Erythroblast (primary cell): ENCODE measurements around the gene KAZN.
A peak's percentile ranks its signal among the peaks of the same experiment; 100 is the strongest.

Experiments
- DNase-seq, 2 experiments: peaks; one replicate each; lab custom pipeline; 2025; lab: John Stamatoyannopoulos, UW
- GATA1 ChIP-seq: IDR thresholded peaks from 2 replicates; pipeline ENCODE4 v1.6.1; 2011; ENCODE audit warnings: low read depth, mild to moderate bottlenecking, control low read depth, low read length, moderate library complexity
- POLR2A ChIP-seq: IDR thresholded peaks from 2 replicates; pipeline ENCODE4 v1.6.1; 2011; ENCODE audit warnings: mild to moderate bottlenecking, low read length

The KAZN gene

DNA sequence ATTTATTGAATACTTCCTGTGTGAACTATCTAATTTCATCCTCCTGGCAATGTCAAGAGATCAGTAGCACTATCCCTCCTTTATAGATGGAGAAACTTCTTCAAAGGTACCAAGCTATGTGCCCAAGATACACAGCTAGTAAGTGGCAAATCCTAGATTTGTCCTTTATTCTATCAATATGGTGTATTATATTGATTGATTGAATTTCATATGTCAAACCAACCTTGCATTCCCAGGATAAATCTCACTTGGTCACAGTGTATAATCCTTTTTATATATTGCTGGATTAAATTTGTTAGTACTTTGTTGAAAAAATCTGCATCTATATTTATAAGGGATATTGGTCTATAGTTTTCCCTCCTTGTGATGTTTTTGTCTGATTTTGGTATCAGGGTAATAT lies 506.3 kb downstream of the KAZN start:
- TF ChIP-seq GATA1, result no peak
- no peak for TF ChIP-seq POLR2A
- DNase-seq, result no peak

DNA sequence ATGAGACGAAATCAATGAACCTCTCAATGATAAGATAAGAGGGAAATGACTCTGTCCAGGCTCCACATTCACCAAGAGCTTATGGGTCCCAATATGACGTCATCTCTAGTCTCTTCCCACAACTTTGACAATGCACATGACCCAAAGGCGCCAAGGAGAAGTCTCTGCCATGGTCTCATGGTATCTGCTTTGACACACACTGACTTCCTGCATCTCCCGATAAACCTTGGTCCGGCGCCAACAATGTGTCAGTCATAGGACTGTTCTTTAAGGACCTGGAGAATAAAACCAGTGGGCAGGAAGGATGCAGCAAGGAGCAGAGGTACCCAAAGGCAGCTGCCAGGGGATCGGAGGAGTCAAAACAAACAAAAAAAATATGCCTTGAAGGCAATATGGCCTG lies 508.1 kb downstream of the KAZN start:
- TF ChIP-seq GATA1 (no peak), POLR2A (no peak)
- peak; percentile 22 to 53 for DNase-seq

DNA sequence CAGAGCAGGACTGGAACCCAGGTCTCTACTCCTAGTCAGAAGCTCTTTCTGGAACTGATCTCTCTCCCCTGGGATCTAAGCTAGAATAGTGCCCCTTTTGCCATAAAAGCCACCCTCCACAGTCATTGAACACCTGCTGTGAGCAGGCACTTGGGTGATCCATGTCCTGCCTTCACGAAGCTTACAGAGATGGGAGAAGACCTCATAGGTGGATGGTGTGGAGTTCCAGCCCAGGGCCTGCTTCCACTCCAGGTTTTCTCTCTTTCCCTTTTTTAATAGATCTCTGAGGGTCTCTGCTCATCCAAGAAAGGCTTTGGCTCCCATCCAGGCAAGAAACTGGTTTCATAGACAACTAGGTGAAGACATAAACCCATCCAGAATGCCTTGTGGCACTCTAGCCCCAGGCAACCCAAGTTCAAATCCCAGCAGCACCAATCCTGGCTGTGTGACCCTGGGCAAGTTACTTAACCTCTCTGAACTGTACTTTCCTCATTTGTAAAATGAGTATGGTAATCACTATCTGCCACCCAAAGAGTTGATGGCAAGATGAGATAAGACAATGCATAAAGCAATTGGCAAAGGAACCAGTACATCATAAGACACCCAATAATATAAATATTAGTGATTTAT lies 508.7 kb downstream of the KAZN start:
- DNase-seq, result no peak
- TF ChIP-seq POLR2A (no peak), GATA1 (no peak)

DNA sequence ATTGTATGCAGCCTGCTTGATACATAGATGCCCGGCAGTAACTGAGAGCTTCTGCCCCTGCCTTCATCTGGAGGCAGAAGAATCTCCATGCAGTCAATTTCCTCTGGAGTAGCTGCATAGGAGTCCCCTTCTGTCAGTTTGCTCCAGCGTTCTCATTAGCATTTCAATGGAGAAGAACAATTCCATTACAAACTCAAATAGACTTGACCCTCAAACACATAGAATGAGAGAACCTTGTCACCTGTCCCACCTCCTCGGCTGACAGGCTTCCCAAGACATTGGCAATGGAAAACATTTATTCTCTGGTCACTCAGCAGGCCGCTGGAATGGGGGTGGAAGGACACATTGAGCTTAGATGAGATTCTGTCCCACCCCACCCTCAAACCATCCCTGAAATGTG lies 509.4 kb downstream of the KAZN start:
- TF ChIP-seq GATA1, result no peak
- no peak for TF ChIP-seq POLR2A

DNA sequence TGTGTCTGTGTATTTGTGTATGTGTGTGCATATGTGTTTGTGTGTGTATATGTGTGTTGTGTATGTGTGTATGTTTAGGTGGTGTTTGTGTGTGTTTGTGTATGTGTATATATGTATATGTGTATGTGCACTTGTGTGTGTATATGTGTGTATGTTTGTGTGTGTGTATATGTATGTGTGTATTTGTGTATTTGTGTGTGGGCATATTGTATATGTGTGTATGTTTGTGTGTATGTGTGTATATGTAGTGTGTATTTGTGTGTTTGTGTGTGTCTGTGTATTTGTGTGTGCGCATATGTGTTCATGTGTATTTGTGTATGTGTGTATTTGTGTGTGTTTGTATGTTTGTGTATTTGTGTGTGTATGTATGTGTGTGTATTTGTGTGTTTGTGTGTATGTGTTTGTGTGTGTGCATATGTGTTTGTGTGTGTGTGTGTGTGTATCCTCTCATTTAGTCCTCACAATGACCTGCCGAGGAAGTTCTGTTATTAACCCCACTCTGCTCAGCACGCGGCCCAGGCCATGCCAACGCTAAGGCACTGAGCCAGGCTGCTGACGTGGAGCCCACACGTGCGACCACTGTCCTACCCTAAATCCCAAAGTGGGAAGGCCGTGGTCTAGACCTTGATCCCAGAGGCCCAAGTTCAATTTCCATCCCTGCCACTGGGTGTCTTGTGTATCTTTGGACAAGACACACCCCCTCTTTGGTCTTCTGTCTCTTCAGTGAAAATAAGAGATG lies 511.8 kb downstream of the KAZN start:
- no peak for TF ChIP-seq POLR2A
- TF ChIP-seq GATA1, result no peak
- no peak for DNase-seq

More for the DNA sequence above, 509.4 kb downstream of the KAZN start:
- DNase-seq, result no peak

DNA sequence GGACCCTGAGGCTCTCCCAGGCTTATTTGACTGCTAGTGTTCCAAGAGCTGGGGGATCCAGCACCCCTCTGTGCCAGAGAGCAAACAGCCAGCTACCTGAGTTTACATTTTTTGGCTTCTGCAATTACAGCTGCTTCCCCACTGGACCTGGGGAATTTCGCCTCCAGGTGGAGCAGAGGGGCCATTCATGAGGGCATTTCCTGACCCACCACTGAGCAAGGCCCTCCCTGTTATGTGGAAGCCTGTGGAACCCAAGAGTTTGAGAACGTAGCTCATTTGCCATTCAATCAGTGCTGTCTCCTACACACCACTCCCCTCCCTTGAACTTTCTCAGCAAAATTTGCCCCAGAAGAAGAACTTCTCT lies 512.4 kb downstream of the KAZN start:
- TF ChIP-seq GATA1, result no peak
- no peak for TF ChIP-seq POLR2A
- no peak for DNase-seq

DNA sequence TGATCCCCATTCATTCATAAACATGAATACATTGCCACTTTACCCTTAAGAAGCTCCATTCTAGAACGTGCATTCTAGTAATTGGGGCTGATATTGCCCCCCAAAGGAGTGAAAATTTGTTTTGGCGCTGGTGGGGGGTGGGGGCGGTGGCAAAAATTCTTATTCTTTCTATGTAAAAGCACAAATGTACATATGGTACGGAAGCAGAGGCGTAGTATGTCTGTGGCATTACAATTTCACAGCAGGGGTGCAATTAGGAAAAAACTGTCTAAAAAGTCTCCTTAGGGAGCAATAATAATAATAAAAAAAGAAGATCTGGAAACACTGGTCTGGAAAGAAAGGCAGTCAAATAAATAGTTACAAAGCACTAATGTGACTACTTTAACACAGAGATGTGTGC lies 514.7 kb downstream of the KAZN start:
- no peak for DNase-seq
- TF ChIP-seq GATA1 (no peak), POLR2A (no peak)

DNA sequence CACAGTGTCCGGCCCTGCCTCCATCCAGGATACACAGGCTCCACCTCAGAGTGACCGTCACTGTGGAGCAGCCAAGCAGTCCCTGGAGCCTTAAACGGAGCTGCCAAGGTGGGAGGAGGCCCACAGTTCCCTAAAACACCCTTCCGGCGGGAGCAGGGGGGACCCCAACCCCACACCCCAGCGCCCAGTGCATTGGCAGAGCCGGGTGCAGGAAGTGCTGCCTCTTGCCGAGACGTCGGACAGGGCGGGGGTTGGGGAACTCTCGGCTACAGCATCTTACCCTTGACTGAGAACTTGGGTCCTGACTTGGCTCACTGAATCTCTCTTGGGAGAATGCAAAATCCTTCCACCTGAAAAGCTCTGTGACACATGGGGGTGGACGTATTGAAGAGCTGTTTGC lies 516.4 kb downstream of the KAZN start:
- DNase-seq, result no peak
- no peak for TF ChIP-seq POLR2A
- no peak for TF ChIP-seq GATA1

DNA sequence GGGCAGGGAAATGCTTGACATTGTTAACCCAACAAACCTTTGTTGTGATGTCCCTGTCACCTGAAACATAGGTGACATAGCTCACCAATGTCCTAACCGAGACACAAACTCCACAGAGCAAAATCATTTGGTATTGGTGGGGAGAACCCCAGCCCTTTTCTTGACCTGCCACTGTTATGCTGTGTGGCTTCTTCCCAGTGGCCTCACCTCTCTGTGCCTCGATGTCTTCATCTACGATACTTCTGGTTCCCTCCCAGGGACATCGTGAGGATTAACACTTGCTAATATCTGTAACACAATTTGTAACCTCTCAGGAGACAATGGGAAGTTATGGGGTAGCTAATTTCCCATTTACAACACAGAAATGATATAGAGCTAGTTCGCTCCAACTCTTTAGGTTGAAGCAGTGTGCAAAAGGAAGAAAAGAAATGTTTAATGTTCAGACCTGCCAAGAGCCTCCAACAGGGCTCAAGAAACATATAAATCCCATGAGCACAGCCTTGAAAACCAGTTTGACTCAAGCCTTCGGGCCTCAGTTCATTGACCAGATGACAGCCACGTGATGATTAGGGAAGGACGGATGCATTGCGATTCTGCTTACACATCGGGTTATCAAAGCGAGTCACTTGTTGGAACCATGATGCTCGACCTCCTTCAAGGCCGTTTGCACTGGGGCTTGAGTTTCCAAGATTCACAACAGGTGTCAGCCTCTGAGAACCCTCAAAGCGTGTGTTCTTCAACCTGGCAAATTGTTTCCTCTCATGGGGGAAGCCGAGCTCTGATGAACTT lies 517.3 kb downstream of the KAZN start:
- TF ChIP-seq GATA1 (no peak), POLR2A (no peak)
- no peak for DNase-seq

DNA sequence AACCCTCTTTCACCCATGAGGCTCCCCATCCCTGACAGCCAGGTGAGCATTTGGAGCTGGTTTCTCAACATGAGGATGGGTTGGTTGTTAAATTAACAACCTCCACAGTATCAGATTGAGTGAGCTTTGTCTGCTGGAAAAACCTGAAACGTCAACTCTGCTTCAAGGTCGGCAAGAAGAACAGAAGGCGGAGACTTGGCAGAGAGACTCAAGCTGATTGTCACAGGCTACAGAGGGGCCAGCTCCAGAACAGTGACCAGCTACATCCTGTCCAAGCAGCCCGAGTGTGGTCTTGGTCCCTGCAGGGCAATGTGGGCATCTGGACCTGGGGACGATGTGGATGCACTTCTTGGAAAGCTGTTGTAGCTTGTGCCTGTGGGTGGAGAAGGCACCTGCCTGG lies 518.5 kb downstream of the KAZN start:
- TF ChIP-seq GATA1, result no peak
- no peak for TF ChIP-seq POLR2A
- DNase-seq, result no peak

DNA sequence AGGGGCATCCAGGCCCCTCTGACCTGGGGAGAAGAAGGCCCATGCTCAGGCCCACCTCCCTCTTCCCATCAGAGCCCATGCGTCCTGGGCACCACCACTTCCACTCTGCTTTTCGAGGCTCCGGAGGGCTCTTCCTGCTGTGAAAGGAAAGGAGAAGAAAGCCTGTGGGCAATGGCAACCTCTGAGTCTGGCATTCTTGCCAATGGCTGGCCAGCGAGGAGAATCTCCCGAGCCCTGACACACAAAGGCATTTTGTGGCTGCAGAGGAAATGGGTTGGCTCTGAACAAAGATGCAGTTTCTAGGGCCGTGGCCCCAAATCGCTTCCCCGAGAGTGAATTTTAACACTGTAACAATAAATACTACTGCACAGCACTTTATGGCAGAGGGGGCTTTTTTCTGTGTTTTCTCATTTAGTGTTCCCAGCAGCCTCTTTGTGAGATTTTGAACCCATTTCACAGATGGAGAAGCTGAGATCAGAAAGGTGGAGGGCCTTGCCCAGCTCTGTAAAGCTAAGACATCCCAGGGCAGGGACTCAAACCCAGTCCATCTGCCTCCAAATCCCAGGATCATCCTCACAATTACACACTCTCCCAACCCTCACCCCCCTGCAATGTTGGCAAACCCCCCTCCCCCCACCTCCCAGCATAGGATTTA lies 519.3 kb downstream of the KAZN start:
- DNase-seq, result no peak
- no peak for TF ChIP-seq GATA1
- no peak for TF ChIP-seq POLR2A

DNA sequence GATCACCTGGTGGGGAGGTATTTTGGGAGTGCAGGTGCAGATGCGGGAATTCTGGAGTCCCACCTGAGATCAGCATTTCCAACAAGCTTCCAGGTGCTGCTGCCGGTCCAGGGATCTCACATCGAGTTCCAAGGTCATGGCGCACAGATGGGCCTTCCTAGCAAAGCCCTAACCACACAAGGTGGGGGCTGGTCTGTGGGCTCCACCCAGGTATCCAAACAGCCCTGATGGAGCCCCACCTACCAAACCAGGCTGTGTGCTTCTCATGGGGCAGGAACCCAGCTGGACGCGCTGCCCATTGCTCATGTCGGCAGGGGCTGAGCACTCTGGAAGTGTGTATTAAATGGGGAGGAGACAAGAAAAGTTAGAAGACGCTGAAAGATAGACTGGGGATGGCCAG lies 520.1 kb downstream of the KAZN start:
- TF ChIP-seq GATA1 (no peak), POLR2A (no peak)
- no peak for DNase-seq

DNA sequence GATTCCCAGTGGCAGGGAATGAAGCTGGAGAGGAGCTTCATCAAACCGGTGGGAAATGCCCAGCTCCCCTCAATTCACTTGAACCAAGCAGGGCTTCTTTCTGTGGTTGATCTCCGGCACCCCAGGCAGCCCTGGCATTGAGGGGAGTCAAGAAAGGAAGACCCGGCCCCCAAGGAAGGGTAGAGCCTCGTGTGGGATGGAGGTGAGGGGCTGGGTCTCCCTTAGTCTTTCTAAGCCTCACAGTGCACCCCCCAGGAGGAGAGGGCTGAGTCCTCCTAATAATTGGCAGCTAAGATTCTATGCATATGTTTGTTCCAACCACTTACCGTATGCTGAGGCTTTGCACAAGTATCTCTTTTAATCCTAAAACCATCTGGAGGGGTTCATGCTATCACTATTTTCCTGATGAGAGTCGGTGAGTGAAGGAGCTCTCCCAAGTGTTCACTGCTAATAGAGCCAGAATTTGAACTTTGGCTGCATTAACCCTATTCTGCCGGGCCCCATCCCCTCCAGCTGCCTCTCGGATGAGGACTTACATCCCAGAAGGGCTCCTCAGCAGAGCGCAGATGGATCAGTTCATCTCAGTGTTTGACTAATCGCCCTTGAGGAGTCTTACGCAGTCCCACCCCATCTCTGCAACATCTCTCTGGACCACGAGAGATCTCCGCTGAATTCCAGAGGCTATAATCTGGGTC lies 521.9 kb downstream of the KAZN start:
- no peak for TF ChIP-seq POLR2A
- no peak for TF ChIP-seq GATA1

More for the DNA sequence above, 521.9 kb downstream of the KAZN start:
- no peak for DNase-seq
